ENCODE data around the gene LHPP. TPM values are rescaled to one million over a fixed set of nuclear protein-coding genes. Genes with fewer than 3 reads are reported as not detected.

The LHPP gene
- total and polyA plus RNA-seq, 10 of the 15 experiments (the other 5 are each of a cell fraction or from before 2014, with no cell fraction given), result 0.79 to 9.8 (median 6.7) TPM

DNA sequence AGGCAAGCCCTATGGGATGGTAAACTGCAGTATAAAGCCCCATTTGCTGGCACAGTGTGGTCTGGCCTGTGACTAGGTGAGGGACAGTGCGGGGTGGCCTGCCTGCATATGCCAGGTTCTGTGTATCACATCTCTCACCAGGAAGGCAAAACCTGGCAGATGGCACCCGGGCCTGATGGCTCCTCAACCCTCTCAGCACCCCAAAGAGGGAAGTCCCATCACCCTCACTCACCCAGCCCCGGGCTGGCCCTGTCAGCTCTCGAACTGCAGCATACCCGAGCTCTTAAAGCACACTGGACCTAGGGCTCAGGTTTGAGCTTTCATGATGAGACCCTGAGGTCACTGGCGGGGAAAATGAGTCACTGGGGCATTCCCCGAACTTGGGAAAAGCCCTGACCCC lies 130.5 kb downstream of the LHPP start (continued):
- no peak for TF ChIP-seq CUX1 (IDR thresholded peaks at IDR 0.05; ENCODE audit: insufficient replicate concordance, low read depth, low read length)
- TF ChIP-seq TBL1XR1 (IDR thresholded peaks at IDR 0.05; ENCODE audit: low read depth, low read length), result no peak

GRCh38 chr10:124592736-124593430 lies 131.3 kb downstream of the LHPP start:
- DNase-seq (ENCODE audit: low read depth, low spot score) (no peak), FAIRE-seq (no peak), ATAC-seq (no peak)
- Histone ChIP-seq H3K9ac (ENCODE audit: control insufficient read depth, insufficient read depth, low read length) (no peak overlapping the region), H4K20me1 (ENCODE audit: control insufficient read depth, insufficient read depth) (no peaks in the 10 kb centered on the region), H3K27me3 (replicated peaks in 1 of 2; ENCODE audit: control insufficient read depth in 2 of 2, insufficient read depth in 2 of 2, low read length in 1 of 2) (no peaks in the 10 kb centered on the region; a peak in 1 of 4 replicates), H3K36me3 (ENCODE audit: control insufficient read depth in 2 of 2, insufficient read depth in 2 of 2, low read length in 1 of 2) (no peaks in the 10 kb centered on the region), H3K9me3 (replicated peaks; ENCODE audit: control insufficient read depth, insufficient read depth, low read length) (no peaks in the 10 kb centered on the region; the same call in 1 of the 3 replicates), H3K4me3 (no peak overlapping the region), H3K4me2 (ENCODE audit: control insufficient read depth, insufficient read depth) (no peak overlapping the region), H2AFZ (ENCODE audit: control insufficient read depth, low read depth, low read length) (no peak overlapping the region), H3K79me2 (ENCODE audit: control insufficient read depth, insufficient read depth, low read length) (no peaks in the 10 kb centered on the region), H3K4me1 (ENCODE audit: control insufficient read depth, insufficient read depth, low read length) (peaks cover 5% of the 10 kb centered on the region), H3K27ac (ENCODE audit: control insufficient read depth, insufficient read depth) (no peak overlapping the region)
- 58% methylated on average over 24 of the region's 26 CpGs for WGBS (ENCODE audit: insufficient coverage, insufficient replicate concordance, low lambda C conversion rate, missing lambda C conversion rate)
- in situ Hi-C loops (cut with MboI) (no loop called here), intact Hi-C loops (cut with micrococcal nuclease; ENCODE audit: unreplicated experiment) (no loop called here)
- no TSS peak for BruUV-seq (replicated peaks)
- ChIA-PET RAD21 (ENCODE audit: unreplicated experiment) (no interaction called here), POLR2A (no interaction called here), CTCF (no interaction called here), SMC1A (ENCODE audit: uncharacterized antibody, unreplicated experiment) (no interaction called here)
- TF ChIP-seq YY1 (IDR thresholded peaks at IDR 0.05; ENCODE audit: low read depth, low read length), result no peak
- no peak for TF ChIP-seq SKIL (IDR thresholded peaks at IDR 0.05; ENCODE audit: low read depth, poor library complexity, severe bottlenecking)
- no peak for TF ChIP-seq ZSCAN29 (IDR thresholded peaks at IDR 0.05)
- TF ChIP-seq SREBF2 (IDR thresholded peaks at IDR 0.05; ENCODE audit: low read length), result no peak
- no peak for TF ChIP-seq IRF3 (IDR thresholded peaks at IDR 0.05)
- TF ChIP-seq JUNB (IDR thresholded peaks at IDR 0.05), result no peak
- TF ChIP-seq RELA (IDR thresholded peaks at IDR 0.05; ENCODE audit: borderline replicate concordance, partially characterized antibody), result no peak
- TF ChIP-seq, protein P1, sequence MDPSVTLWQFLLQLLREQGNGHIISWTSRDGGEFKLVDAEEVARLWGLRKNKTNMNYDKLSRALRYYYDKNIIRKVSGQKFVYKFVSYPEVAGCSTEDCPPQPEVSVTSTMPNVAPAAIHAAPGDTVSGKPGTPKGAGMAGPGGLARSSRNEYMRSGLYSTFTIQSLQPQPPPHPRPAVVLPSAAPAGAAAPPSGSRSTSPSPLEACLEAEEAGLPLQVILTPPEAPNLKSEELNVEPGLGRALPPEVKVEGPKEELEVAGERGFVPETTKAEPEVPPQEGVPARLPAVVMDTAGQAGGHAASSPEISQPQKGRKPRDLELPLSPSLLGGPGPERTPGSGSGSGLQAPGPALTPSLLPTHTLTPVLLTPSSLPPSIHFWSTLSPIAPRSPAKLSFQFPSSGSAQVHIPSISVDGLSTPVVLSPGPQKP (IDR thresholded peaks at IDR 0.05; ENCODE audit: low read depth, low read length), result no peak
- no peak for TF ChIP-seq SPI1 (IDR thresholded peaks at IDR 0.05; ENCODE audit: borderline replicate concordance, insufficient read depth, low read depth, low read length)
- no peak for TF ChIP-seq EGR1 (IDR thresholded peaks at IDR 0.05; ENCODE audit: borderline replicate concordance in 1 of 2, low read depth in 2 of 2, low read length in 2 of 2)
- no peak for TF ChIP-seq SMAD5 (IDR thresholded peaks at IDR 0.05; ENCODE audit: low read depth)
